DOHH2 (cell line): ENCODE data around the gene IGDCC3.

Source experiments
- H3F3A ChIP-seq: fragments of 200-600 bp; sonication (generic), shearing (Covaris generic); 2 replicates; pipeline ENCODE4 v1.6.0; 2016; ENCODE audit warnings: antibody characterized with exemption, mild to moderate bottlenecking; ENCODE audit not compliant: control insufficient read depth, insufficient read depth
- H3K27ac ChIP-seq: fragments of 200-600 bp; sonication (generic); 2 replicates; pipeline ENCODE4 v1.5.1; 2014; ENCODE audit warnings: low read depth, mild to moderate bottlenecking, low read length, moderate library complexity
- H3K27me3 ChIP-seq: fragments of 200-600 bp; sonication (generic); 2 replicates; pipeline ENCODE4 v1.6.1; 2014; ENCODE audit warnings: mild to moderate bottlenecking, low read length, mixed read lengths; ENCODE audit not compliant: control insufficient read depth
- H3K36me3 ChIP-seq: fragments of 200-600 bp; sonication (generic); 2 replicates; pipeline ENCODE4 v1.6.1; 2014; ENCODE audit warnings: mild to moderate bottlenecking, low read length, moderate library complexity, mixed read lengths; ENCODE audit not compliant: control insufficient read depth
- H3K4me1 ChIP-seq: fragments of 200-600 bp; sonication (generic); 2 replicates; pipeline ENCODE4 v1.6.1; 2014; ENCODE audit warnings: mild to moderate bottlenecking, low read length, mixed read lengths; ENCODE audit not compliant: control insufficient read depth
- H3K4me2 ChIP-seq: fragments of 200-600 bp; sonication (generic); 2 replicates; pipeline ENCODE4 v1.6.0; 2014; ENCODE audit warnings: mild to moderate bottlenecking, low read length, moderate library complexity
- H3K4me3 ChIP-seq: fragments of 200-600 bp; sonication (generic); 2 replicates; pipeline ENCODE4 v1.5.1; 2014; ENCODE audit warnings: mild to moderate bottlenecking, low read length, mixed read lengths
- H3K79me2 ChIP-seq: fragments of 200-600 bp; sonication (generic); 2 replicates; pipeline ENCODE4 v1.6.1; 2014; ENCODE audit warnings: mild to moderate bottlenecking, low read length, mixed read lengths; ENCODE audit not compliant: control insufficient read depth
- H3K9me2 ChIP-seq: fragments of 200-600 bp; sonication (generic); replicated peaks from 2 replicates; pipeline ENCODE4 v1.6.1; 2014; ENCODE audit warnings: mild to moderate bottlenecking, low read length, mixed read lengths; ENCODE audit not compliant: control insufficient read depth
- H3K9me3 ChIP-seq: fragments of 200-600 bp; sonication (generic); 2 replicates; pipeline ENCODE4 v1.6.1; 2014; ENCODE audit warnings: antibody characterized with exemption, low read length, mixed read lengths; ENCODE audit not compliant: control insufficient read depth, insufficient read depth
- H4K20me1 ChIP-seq: fragments of 200-600 bp; sonication (generic); 2 replicates; pipeline ENCODE4 v1.6.0; 2014; ENCODE audit warnings: low read depth, mild to moderate bottlenecking, antibody characterized with exemption, low read length, moderate library complexity; ENCODE audit not compliant: control insufficient read depth, insufficient read depth
- EZH2phosphoT487 ChIP-seq: fragments of 200-600 bp; sonication (generic); IDR thresholded peaks from 2 replicates; pipeline ENCODE4 v1.6.1; 2017; ENCODE audit warnings: borderline replicate concordance, mild to moderate bottlenecking, antibody characterized with exemption, low read length, moderate library complexity, mixed read lengths
- TF ChIP-seq, protein P1 (sequence below): fragments of 200-600 bp; sonication (generic); IDR thresholded peaks from one replicate; pipeline ENCODE4 v1.5.1; 2014; ENCODE audit warnings: antibody characterized with exemption, mild to moderate bottlenecking, low read depth, low read length; ENCODE audit not compliant: poor library complexity, severe bottlenecking

Gene IGDCC3

DNA sequence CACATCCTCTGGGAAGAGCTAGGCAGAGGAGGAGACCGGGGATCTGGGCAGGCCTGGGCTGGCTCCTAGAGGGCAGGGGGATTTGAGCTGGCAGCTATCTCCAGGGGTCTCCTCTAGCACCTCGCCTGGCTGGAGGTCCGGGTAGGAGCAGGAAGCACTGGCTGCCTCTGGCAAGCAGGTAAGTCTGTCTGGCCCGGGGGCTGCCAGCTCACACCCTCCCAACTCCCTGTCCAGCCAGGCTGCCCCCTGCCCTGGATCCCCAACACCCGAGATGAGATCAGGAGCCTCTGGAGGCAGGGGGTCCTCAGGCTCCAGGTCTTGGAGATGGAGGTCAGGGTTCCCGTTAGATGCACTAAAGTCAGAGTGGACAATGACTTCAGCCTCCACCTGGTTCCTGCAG, 6.2 kb upstream of the IGDCC3 start:
- no peak overlapping the region for H3K4me2 ChIP-seq
- no peaks in the 10 kb centered on the region for H3K9me2 ChIP-seq
- H3K27ac ChIP-seq = no peak overlapping the region
- peaks cover 52% of the 10 kb centered on the region for H3K27me3 ChIP-seq
- TF ChIP-seq EZH2phosphoT487 = no peak
- TF ChIP-seq, protein P1, sequence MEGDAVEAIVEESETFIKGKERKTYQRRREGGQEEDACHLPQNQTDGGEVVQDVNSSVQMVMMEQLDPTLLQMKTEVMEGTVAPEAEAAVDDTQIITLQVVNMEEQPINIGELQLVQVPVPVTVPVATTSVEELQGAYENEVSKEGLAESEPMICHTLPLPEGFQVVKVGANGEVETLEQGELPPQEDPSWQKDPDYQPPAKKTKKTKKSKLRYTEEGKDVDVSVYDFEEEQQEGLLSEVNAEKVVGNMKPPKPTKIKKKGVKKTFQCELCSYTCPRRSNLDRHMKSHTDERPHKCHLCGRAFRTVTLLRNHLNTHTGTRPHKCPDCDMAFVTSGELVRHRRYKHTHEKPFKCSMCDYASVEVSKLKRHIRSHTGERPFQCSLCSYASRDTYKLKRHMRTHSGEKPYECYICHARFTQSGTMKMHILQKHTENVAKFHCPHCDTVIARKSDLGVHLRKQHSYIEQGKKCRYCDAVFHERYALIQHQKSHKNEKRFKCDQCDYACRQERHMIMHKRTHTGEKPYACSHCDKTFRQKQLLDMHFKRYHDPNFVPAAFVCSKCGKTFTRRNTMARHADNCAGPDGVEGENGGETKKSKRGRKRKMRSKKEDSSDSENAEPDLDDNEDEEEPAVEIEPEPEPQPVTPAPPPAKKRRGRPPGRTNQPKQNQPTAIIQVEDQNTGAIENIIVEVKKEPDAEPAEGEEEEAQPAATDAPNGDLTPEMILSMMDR = no peak
- no peaks in the 10 kb centered on the region for H3K79me2 ChIP-seq
- no peaks in the 10 kb centered on the region; the same call in 1 of the 2 replicates for H3F3A ChIP-seq
- peaks cover 11% of the 10 kb centered on the region for H3K4me1 ChIP-seq
- no peaks in the 10 kb centered on the region for H3K9me3 ChIP-seq
- no peaks in the 10 kb centered on the region for H4K20me1 ChIP-seq
- H3K36me3 ChIP-seq = no peaks in the 10 kb centered on the region
- no peak overlapping the region for H3K4me3 ChIP-seq

DNA sequence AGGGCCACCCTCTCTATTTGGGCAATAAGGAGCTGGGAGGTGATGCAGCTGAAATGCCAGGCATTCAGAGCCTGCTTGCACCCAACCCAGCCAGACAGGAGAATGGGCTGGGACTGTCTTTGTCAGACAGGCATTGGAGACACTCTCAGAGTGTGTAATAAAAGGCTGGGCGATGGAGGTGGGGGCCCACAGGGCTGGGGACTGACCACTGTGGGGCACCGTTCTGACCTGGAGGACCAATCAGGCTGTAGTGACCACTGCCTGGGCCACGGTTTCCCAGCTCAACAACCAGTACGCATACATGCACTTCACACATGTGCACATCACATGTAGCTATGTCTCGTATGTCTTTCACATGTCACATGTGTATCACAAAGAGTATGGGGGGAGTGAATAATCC, 5.7 kb upstream of the IGDCC3 start:
- H3K4me2 ChIP-seq = no peak overlapping the region
- H3K36me3 ChIP-seq = no peaks in the 10 kb centered on the region
- no peaks in the 10 kb centered on the region; the same call in 1 of the 2 replicates for H3F3A ChIP-seq
- no peak overlapping the region for H3K27ac ChIP-seq
- no peaks in the 10 kb centered on the region for H3K79me2 ChIP-seq
- peaks cover 52% of the 10 kb centered on the region for H3K27me3 ChIP-seq
- no peak overlapping the region for H3K4me3 ChIP-seq
- H4K20me1 ChIP-seq = no peaks in the 10 kb centered on the region
- H3K9me2 ChIP-seq = no peaks in the 10 kb centered on the region
- TF ChIP-seq, protein P1 = no peak
- no peak for TF ChIP-seq EZH2phosphoT487
- H3K9me3 ChIP-seq = no peaks in the 10 kb centered on the region
- peaks cover 11% of the 10 kb centered on the region for H3K4me1 ChIP-seq

DNA sequence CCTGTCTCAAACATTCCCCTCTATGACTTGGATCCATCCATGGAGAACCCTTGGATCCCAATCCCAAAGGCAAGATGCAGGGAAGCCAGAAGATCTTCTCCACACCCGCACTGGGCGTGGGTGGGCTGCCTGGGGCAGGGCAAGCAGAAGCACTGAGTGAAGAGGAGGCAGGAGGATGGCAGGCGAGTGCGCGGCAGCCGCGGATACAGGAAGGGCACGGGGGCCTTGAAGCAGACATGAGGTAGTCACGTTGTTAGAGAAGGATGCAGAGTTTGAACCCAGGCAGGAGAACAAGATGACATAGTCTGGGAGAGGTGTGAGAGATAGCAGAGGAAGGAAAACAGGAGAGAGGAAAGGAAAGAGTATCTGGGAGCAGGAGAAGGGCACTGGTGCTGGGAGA, 5.1 kb upstream of the IGDCC3 start:
- H4K20me1 ChIP-seq = no peaks in the 10 kb centered on the region
- H3K79me2 ChIP-seq = no peaks in the 10 kb centered on the region
- no peaks in the 10 kb centered on the region for H3K9me2 ChIP-seq
- H3K4me3 ChIP-seq = no peak overlapping the region
- H3F3A ChIP-seq = no peaks in the 10 kb centered on the region; the same call in 1 of the 2 replicates
- H3K36me3 ChIP-seq = no peaks in the 10 kb centered on the region
- TF ChIP-seq EZH2phosphoT487 = no peak
- TF ChIP-seq, protein P1 = no peak
- no peak overlapping the region for H3K4me2 ChIP-seq
- H3K9me3 ChIP-seq = no peaks in the 10 kb centered on the region
- peaks cover 11% of the 10 kb centered on the region for H3K4me1 ChIP-seq
- peaks cover 54% of the 10 kb centered on the region for H3K27me3 ChIP-seq
- H3K27ac ChIP-seq = no peak overlapping the region

DNA sequence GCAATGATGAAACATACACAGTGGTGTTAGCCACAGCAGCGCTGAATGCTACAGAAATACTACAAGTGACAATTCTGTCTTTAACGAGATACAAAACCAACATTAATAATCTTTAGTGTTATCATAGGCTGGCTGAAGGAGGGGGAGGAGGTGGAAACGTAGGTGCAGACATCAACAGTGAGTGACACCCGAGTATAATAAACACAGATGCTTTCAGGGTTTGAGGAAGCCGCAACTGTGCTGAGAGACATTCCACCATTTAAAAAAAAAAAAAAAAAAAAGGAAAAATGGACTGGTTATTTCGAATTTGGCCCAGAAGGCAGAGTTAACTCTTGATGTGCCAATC, 4.3 kb upstream of the IGDCC3 start:
- Histone ChIP-seq H3K9me2 (no peaks in the 10 kb centered on the region), H3K4me2 (no peak overlapping the region), H3K27me3 (peaks cover 58% of the 10 kb centered on the region), H3K36me3 (no peaks in the 10 kb centered on the region), H3K79me2 (no peaks in the 10 kb centered on the region), H3F3A (no peaks in the 10 kb centered on the region; the same call in 1 of the 2 replicates), H3K4me1 (peaks cover 11% of the 10 kb centered on the region), H4K20me1 (no peaks in the 10 kb centered on the region), H3K9me3 (no peaks in the 10 kb centered on the region), H3K27ac (no peak overlapping the region), H3K4me3 (no peak overlapping the region)
- TF ChIP-seq, protein P1 = no peak
